Muscle of arm (tissue), 14 donors: Measurements from ENCODE around the gene ZIM2. TPM values are rescaled to one million over a fixed set of nuclear protein-coding genes. Genes with fewer than 3 reads are reported as not detected.
A peak's percentile ranks its signal among the peaks of the same experiment; 100 is the strongest.
"Not testable (repeated sequence)": the region's sequence is repeated elsewhere in the genome, so short reads cannot be mapped to it uniquely, and the experiment has no call there.

ENCODE experiments used
- DNase-seq: peaks from one replicate; pipeline ENCODE4 v3.0.0-alpha.2; 2013
- long read RNA-seq, 11 donors: transcript quantifications; one replicate each; lab custom pipeline, GENCODE V29; 2026
- polyA plus RNA-seq, 12 donors: library from polyadenylated mRNA; unstranded; fragments of 120-200 nt; gene quantifications; one replicate each; pipeline ENCODE4 v1.2.1, GENCODE V29; 2013; ENCODE audit not compliant: insufficient read length in 12 of 12

ZIM2 gene
- 1 to 10 TPM in 9 of 12 donors, under 1 TPM in 1, not detected in 2; 0.79 to 4.8 (median 2.8) TPM for polyA plus RNA-seq
- long read RNA-seq, donor 1, result 0 reads
- long read RNA-seq, donor 2, result 0 reads
- long read RNA-seq, donor 3, result 0 reads
- long read RNA-seq, donor 4, result 0 reads
- long read RNA-seq, donor 5, result 0 reads
- long read RNA-seq, donor 6, result 0 reads
- long read RNA-seq, donor 7, result 0 reads
- long read RNA-seq, donor 8, partial matches to known transcripts, result 0 of 1 reads
- long read RNA-seq, donor 8, other reads (novel, unspliced or antisense), result 0 of 1 reads
- long read RNA-seq, donor 9, result 0 reads
- long read RNA-seq, donor 10, result 0 reads
- long read RNA-seq, donor 11, partial matches to known transcripts, result 166 of 166 reads
- long read RNA-seq, donor 11, other reads (novel, unspliced or antisense), result 0 of 166 reads

- DNase-seq, result peak; percentile 86
These were observed at the start of gene ZIM2, which contains the start of gene PEG3 for GRCh38 chr19:56840451-56841192. Gene ZIM2, minus strand, starts transcription at chr19:56840726. Its CDS starts 16,449 bp downstream, at chr19:56824277. Gene PEG3, minus strand, starts transcription at chr19:56840726. Its CDS starts 16,071 bp downstream, at chr19:56824655.

- DNase-seq, result no peak
These were observed 44.9 kb upstream of the ZIM2 start for GRCh38 chr19:56885173-56885985.

GRCh38 chr19:56884441-56884840, 43.9 kb upstream of the ZIM2 start:
- no peak for DNase-seq

GRCh38 chr19:56880592-56881190, 40.2 kb upstream of the ZIM2 start:
- DNase-seq, result no peak

- no peak for DNase-seq
These were observed 36.7 kb upstream of the ZIM2 start for GRCh38 chr19:56877069-56877715.

- DNase-seq, result no peak
These were observed 35.2 kb upstream of the ZIM2 start for GRCh38 chr19:56875717-56876116.

GRCh38 chr19:56874530-56874929, 34.0 kb upstream of the ZIM2 start:
- DNase-seq, result no peak

GRCh38 chr19:56873493-56873892, 33.0 kb upstream of the ZIM2 start:
- no peak for DNase-seq

- no peak for DNase-seq
These were observed 29.4 kb upstream of the ZIM2 start for GRCh38 chr19:56869886-56870285.

GRCh38 chr19:56868446-56868845, 27.9 kb upstream of the ZIM2 start:
- no peak for DNase-seq

- DNase-seq, result peak; percentile 67
These were observed 26.0 kb upstream of the ZIM2 start for GRCh38 chr19:56866538-56866937.

- DNase-seq, result no peak
These were observed 24.1 kb upstream of the ZIM2 start for GRCh38 chr19:56864443-56865125.

GRCh38 chr19:56862741-56863140, 22.2 kb upstream of the ZIM2 start:
- no peak for DNase-seq

- not testable (repeated sequence) for DNase-seq
These were observed 19.9 kb upstream of the ZIM2 start for GRCh38 chr19:56860409-56860808.

GRCh38 chr19:56858026-56858425, 17.5 kb upstream of the ZIM2 start:
- no peak for DNase-seq

- no peak for DNase-seq
These were observed 16.3 kb upstream of the ZIM2 start for GRCh38 chr19:56856822-56857221.

- not testable (repeated sequence) for DNase-seq
These were observed 11.8 kb upstream of the ZIM2 start for GRCh38 chr19:56852361-56852760.

GRCh38 chr19:56848166-56848565, 7.6 kb upstream of the ZIM2 start:
- DNase-seq, result no peak

- no peak for DNase-seq
These were observed 1.9 kb upstream of the ZIM2 start for GRCh38 chr19:56842412-56842811.

GRCh38 chr19:56841193-56841543, 642 bp upstream of the ZIM2 start:
- no peak for DNase-seq
